Measurements from ENCODE around the gene EIF3J. TPM values are rescaled to one million over a fixed set of nuclear protein-coding genes. Genes with fewer than 3 reads are reported as not detected.
"Not testable (repeated sequence)": the region's sequence is repeated elsewhere in the genome, so short reads cannot be mapped to it uniquely, and the experiment has no call there.

EIF3J gene
- polyA plus RNA-seq, 1 experiment: 97.5 TPM

- TF ChIP-seq, protein P1, sequence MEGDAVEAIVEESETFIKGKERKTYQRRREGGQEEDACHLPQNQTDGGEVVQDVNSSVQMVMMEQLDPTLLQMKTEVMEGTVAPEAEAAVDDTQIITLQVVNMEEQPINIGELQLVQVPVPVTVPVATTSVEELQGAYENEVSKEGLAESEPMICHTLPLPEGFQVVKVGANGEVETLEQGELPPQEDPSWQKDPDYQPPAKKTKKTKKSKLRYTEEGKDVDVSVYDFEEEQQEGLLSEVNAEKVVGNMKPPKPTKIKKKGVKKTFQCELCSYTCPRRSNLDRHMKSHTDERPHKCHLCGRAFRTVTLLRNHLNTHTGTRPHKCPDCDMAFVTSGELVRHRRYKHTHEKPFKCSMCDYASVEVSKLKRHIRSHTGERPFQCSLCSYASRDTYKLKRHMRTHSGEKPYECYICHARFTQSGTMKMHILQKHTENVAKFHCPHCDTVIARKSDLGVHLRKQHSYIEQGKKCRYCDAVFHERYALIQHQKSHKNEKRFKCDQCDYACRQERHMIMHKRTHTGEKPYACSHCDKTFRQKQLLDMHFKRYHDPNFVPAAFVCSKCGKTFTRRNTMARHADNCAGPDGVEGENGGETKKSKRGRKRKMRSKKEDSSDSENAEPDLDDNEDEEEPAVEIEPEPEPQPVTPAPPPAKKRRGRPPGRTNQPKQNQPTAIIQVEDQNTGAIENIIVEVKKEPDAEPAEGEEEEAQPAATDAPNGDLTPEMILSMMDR (IDR thresholded peaks at IDR 0.05; ENCODE audit: low read depth, low read length): peak; percentile 52
- Histone ChIP-seq H3K4me3 (ENCODE audit: low read depth, low read length) (no peak overlapping the region), H3K27me3 (ENCODE audit: control insufficient read depth, insufficient read depth, low read length) (no peaks in the 10 kb centered on the region), H3K9me3 (ENCODE audit: control insufficient read depth, insufficient read depth, low read length) (no peaks in the 10 kb centered on the region), H3K27ac (ENCODE audit: low read depth, low read length) (no peak overlapping the region)
- CTCF ChIA-PET: interaction anchor here (0.6 to 1.5 kb wide), 14 partner anchors 9 to 1150 kb away, joined by 3 to 9 read pairs (median 3); partner anchors contain the start of gene EIF3J
- no peak for DNase-seq (ENCODE audit: low read depth, low spot score)
- POLR2A ChIA-PET: interaction anchor here (1.0 kb wide), 1 partner anchor 14 kb away, joined by 3 read pairs; the partner anchor contains the start of gene EIF3J
Measured at GRCh38 chr15:44550256-44550655, 13.3 kb downstream of the EIF3J start.

GRCh38 chr15:44550734-44551133 lies 13.8 kb downstream of the EIF3J start:
- H3K4me3 ChIP-seq (ENCODE audit: low read depth, low read length): no peak overlapping the region
- no peaks in the 10 kb centered on the region for H3K9me3 ChIP-seq (ENCODE audit: control insufficient read depth, insufficient read depth, low read length)
- POLR2A ChIA-PET: no interaction called here
- no peak for DNase-seq (ENCODE audit: low read depth, low spot score)
- TF ChIP-seq, protein P1 (IDR thresholded peaks at IDR 0.05; ENCODE audit: low read depth, low read length): no peak
- CTCF ChIA-PET: interaction anchor here (0.6 to 1.5 kb wide), 5 partner anchors 9 to 57 kb away, joined by 3 to 6 read pairs (median 3); partner anchors contain the start of gene EIF3J
- H3K27me3 ChIP-seq (ENCODE audit: control insufficient read depth, insufficient read depth, low read length): no peaks in the 10 kb centered on the region
- H3K27ac ChIP-seq (ENCODE audit: low read depth, low read length): no peak overlapping the region

DNA sequence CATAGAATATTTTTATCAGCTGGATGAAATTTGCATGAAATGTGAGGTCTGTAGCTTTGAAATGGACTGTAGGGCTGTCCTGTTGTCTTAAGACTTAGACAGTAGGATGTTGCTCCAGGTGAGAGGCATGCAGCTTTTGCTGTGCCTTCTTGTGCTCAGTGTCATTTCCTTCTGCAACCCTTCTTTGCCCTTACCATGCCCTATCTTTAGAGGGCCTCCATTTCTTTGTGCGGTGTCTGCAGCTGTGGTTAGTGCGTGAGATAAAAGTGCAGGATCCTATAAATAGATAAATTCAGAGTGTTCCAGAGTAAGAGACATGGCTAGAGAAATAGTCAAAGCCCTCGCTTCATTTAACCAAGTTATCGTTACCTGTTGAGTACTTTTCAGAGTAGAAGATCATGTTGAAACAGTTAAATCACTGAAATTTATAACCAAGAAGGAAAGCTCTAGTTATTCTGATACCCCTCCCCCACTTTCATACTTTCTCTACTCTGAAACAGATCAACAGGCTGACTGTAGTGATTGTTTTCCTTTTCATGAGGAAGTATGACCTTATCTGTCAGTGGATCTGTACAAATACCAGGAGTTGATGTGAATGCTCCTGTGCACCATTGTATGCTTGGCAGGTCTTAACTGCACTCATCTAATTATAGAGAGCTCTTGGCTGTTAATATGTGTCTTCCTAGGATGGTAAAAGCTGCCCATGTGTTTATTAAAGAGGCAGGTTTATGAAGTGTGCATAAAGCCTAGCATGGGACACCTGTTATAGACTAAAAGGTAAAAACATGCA lies 18.2 kb downstream of the EIF3J start:
- ChIA-PET CTCF (no interaction called here), POLR2A (no interaction called here)
- no peak for DNase-seq (ENCODE audit: low read depth, low spot score)
- Histone ChIP-seq H3K4me3 (ENCODE audit: low read depth, low read length) (no peak overlapping the region), H3K27me3 (ENCODE audit: control insufficient read depth, insufficient read depth, low read length) (no peaks in the 10 kb centered on the region), H3K27ac (ENCODE audit: low read depth, low read length) (no peak overlapping the region), H3K9me3 (ENCODE audit: control insufficient read depth, insufficient read depth, low read length) (no peaks in the 10 kb centered on the region)
- TF ChIP-seq, protein P1 (IDR thresholded peaks at IDR 0.05; ENCODE audit: low read depth, low read length): no peak

- CTCF ChIA-PET: interaction anchor here (1.4 kb wide), 1 partner anchor 15 kb away, joined by 5 read pairs; no protein-coding TSS in a partner anchor
- POLR2A ChIA-PET; H3K9me3 ChIP-seq (ENCODE audit: control insufficient read depth, insufficient read depth, low read length); DNase-seq (ENCODE audit: low read depth, low spot score); H3K27ac ChIP-seq (ENCODE audit: low read depth, low read length); H3K27me3 ChIP-seq (ENCODE audit: control insufficient read depth, insufficient read depth, low read length); H3K4me3 ChIP-seq (ENCODE audit: low read depth, low read length): not testable (repeated sequence)
Measured at GRCh38 chr15:44560926-44561325, 24.0 kb downstream of the EIF3J start.

DNA sequence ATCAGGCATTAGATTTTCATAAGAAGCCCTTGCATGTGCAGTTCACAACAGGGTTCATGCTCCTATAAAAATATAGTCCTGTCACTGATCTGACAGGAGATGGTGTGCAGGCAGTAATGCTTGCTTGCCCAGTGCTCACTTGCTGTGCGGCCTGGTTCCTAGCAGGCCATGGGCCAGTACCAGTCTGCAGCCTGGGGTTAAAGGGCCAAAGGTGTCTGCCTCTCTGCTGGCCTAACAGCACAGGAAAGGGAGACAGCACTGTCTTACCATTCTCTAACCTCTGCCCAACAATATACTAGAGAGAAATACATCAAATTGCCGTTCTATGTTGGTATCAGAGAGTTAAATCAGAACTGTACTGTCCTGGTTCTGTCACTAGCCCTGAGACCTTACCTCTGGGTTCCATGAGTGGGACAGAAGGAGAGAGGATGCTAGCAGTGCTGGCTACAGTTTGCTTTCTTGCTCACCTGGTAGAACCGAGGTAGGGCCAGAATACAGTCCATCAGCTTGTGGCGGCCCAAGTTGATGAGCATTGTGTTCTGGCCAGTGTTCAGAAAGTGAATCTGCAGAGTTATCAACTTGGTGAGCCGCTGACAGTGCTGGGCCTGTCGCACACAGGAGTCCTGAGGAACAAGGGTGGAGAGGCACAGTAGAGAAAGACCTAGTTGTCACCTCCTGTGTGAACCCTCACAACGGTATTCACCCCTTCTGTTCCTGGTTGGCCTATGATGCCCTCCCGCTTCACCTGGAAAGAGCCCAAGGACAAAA lies 28.6 kb downstream of the EIF3J start:
- no peak overlapping the region for H3K27ac ChIP-seq (ENCODE audit: low read depth, low read length)
- DNase-seq (ENCODE audit: low read depth, low spot score): no peak
- CTCF ChIA-PET: no interaction called here
- TF ChIP-seq, protein P1 (IDR thresholded peaks at IDR 0.05; ENCODE audit: low read depth, low read length): no peak
- H3K27me3 ChIP-seq (ENCODE audit: control insufficient read depth, insufficient read depth, low read length): no peaks in the 10 kb centered on the region
- H3K4me3 ChIP-seq (ENCODE audit: low read depth, low read length): no peak overlapping the region
- POLR2A ChIA-PET: no interaction called here
- peaks cover 9% of the 10 kb centered on the region for H3K9me3 ChIP-seq (ENCODE audit: control insufficient read depth, insufficient read depth, low read length)
